Cardiac muscle cell (in vitro differentiated cells and primary cell): ENCODE results near the gene LTN1. TPM values are rescaled to one million over a fixed set of nuclear protein-coding genes. Genes with fewer than 3 reads are reported as not detected.

Source experiments
- DNase-seq, 2 donors: peaks; one replicate each; pipeline versions ENCODE4 v3.0.0 to v3.0.0-alpha.2; 2010 to 2017; ENCODE audit warnings: low read depth in 1 of 2, low spot score in 1 of 2
- H3K27ac ChIP-seq: fragments of 200-600 bp; sonication (generic); 2 replicates; pipeline ENCODE4 v1.5.1; 2016
- H3K27me3 ChIP-seq: fragments of 200-600 bp; sonication (generic); 2 replicates; pipeline ENCODE4 v1.6.0; 2016; ENCODE audit warnings: control low read depth
- H3K36me3 ChIP-seq: fragments of 200-600 bp; sonication (generic); 2 replicates; pipeline ENCODE4 v1.5.1; 2016; ENCODE audit warnings: control low read depth
- H3K4me1 ChIP-seq: fragments of 200-600 bp; sonication (generic); 2 replicates; pipeline ENCODE4 v1.8.1; 2017; ENCODE audit warnings: low read depth, mild to moderate bottlenecking, mixed run types
- H3K4me3 ChIP-seq: fragments of 200-600 bp; sonication (generic); 2 replicates; pipeline ENCODE4 v1.5.1; 2016; ENCODE audit warnings: mild to moderate bottlenecking
- H3K9me3 ChIP-seq: fragments of 200-600 bp; sonication (generic); 2 replicates; pipeline ENCODE4 v1.5.1; 2017; ENCODE audit warnings: low read depth, mild to moderate bottlenecking, control low read depth
- polyA plus RNA-seq: library from polyadenylated mRNA; unstranded; fragments of >200 nt; fragmentation: Nextera tagmentation; extraction: Ambion mirVana; gene quantifications from 2 replicates; pipeline ENCODE4 v1.2.1, GENCODE V29; 2016
- total RNA-seq: library from RNA; depleted of rRNA; stranded (reverse); fragments of >200 nt; gene quantifications from 2 replicates; pipeline ENCODE4 v1.2.3, GENCODE V29; 2016
- TF ChIP-seq, protein P1 (sequence below): IDR thresholded peaks from 2 replicates; pipeline ENCODE4 v1.5.1; 2012; ENCODE audit warnings: low read depth, mild to moderate bottlenecking, low read length

The LTN1 gene
- total and polyA plus RNA-seq, 2 experiments from 2014 or later, result 10.7 to 16.9 TPM

DNA sequence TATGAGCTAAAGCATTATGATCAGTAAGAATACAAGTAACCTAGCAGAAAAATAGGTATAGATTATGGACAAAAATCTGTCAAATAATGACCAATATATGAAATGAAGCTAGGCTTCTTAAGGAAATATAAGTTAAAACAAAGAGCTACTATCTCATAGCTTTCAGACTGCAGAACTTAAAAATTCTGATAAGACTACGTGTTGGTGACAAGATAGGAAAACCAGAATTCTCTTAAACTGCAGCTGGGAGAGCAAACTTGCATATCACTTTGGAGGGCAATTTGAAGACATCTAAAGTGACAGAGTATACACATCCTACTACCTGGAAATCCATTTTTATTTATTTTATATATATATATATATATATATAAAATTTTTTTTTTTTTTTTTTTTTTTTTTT, 65.5 kb downstream of the LTN1 start:
- H3K4me3 ChIP-seq, result no peak overlapping the region
- no peaks in the 10 kb centered on the region for H3K27me3 ChIP-seq
- H3K4me1 ChIP-seq, result no peaks in the 10 kb centered on the region
- H3K36me3 ChIP-seq, result peaks cover 30% of the 10 kb centered on the region
- H3K27ac ChIP-seq, result no peak overlapping the region
- H3K9me3 ChIP-seq, result no peaks in the 10 kb centered on the region
- TF ChIP-seq, protein P1, sequence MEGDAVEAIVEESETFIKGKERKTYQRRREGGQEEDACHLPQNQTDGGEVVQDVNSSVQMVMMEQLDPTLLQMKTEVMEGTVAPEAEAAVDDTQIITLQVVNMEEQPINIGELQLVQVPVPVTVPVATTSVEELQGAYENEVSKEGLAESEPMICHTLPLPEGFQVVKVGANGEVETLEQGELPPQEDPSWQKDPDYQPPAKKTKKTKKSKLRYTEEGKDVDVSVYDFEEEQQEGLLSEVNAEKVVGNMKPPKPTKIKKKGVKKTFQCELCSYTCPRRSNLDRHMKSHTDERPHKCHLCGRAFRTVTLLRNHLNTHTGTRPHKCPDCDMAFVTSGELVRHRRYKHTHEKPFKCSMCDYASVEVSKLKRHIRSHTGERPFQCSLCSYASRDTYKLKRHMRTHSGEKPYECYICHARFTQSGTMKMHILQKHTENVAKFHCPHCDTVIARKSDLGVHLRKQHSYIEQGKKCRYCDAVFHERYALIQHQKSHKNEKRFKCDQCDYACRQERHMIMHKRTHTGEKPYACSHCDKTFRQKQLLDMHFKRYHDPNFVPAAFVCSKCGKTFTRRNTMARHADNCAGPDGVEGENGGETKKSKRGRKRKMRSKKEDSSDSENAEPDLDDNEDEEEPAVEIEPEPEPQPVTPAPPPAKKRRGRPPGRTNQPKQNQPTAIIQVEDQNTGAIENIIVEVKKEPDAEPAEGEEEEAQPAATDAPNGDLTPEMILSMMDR, result no peak
- no peak for DNase-seq

DNA sequence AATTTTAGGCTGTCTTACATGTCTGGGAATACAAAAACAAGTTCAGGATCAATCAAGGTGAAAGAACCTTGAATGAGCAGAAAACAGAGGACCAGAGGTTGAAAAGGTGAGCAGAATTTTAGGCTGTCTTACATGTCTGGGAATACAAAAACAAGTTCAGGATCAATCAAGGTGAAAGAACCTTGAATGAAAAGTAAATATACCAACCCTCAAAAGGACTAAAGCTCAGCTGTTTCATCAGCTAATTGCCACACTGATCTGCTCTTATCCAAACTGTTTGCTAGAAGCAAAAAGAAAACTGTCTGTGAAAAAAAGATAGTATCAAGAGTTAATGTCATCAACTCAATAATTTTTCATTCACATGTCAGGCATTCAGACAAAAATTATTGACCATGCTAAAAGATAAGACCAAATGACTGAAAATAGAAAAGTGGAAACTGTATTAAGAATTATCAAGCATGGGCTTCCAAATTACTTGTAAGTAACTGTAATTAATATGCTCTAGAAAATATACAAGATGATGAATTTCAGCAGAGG, 69.2 kb downstream of the LTN1 start:
- H3K9me3 ChIP-seq, result no peaks in the 10 kb centered on the region
- no peak for DNase-seq
- H3K27me3 ChIP-seq, result no peaks in the 10 kb centered on the region
- no peak overlapping the region for H3K4me3 ChIP-seq
- H3K36me3 ChIP-seq, result peaks cover 8% of the 10 kb centered on the region
- no peaks in the 10 kb centered on the region for H3K4me1 ChIP-seq
- TF ChIP-seq, protein P1, result no peak
- H3K27ac ChIP-seq, result no peak overlapping the region

DNA sequence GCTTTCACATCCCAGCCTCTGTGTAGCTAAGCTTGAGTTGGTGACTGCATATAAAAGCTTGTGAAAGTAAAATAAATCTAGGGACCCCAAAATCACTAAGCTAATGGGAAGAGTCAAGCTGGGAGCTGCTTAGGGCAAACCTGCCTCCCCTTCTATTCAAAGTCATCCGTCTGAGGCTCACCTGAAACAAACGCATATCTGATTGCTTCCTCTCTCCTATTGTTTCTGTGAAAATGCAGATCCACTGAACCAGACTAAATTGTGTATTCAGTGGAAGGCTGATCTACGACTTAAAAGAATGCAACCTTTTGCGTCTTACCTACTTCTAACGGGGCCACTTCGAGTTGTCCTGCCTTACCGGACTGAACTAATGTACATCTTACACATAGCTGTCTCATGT, 70.3 kb downstream of the LTN1 start:
- Histone ChIP-seq H3K4me3 (no peak overlapping the region), H3K36me3 (no peaks in the 10 kb centered on the region), H3K9me3 (no peaks in the 10 kb centered on the region), H3K4me1 (no peaks in the 10 kb centered on the region), H3K27ac (no peak overlapping the region), H3K27me3 (no peaks in the 10 kb centered on the region)
- TF ChIP-seq, protein P1, result no peak
- no peak for DNase-seq

DNA sequence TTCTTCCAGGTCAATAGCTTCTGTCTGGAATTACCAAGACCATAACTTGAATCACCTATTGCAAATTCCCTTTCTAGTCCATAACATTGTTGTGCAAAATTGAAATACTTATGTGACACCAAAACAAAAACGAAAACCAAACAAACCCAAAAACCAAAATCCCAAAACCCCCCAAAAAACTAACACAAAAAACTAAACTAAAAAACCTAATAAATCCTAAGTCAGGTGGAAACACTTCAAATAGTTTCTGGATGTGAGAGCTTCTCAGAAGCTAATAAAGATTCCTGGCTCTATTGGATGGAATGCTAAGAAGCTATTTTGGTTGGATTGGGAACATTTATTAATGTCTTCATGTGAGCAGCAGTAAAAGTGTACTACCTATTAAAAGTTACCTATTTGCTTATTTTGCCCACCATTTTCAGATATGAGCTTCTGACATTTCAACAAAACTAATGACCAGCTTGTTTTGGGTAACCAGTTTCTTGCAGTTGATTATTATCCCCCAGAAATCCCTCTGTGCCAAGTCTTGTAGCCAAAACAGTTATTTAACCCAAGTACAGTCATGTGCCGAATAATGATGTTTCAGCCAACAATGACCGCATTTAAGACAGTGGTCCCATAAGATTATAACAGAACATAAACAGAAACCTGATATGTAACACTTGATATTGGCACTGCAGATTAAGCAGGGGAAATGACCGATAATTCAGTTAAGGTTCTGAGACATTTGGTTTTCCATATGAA, 76.4 kb downstream of the LTN1 start:
- no peak overlapping the region for H3K27ac ChIP-seq
- H3K27me3 ChIP-seq, result no peaks in the 10 kb centered on the region
- no peaks in the 10 kb centered on the region for H3K36me3 ChIP-seq
- H3K4me1 ChIP-seq, result no peaks in the 10 kb centered on the region
- TF ChIP-seq, protein P1, result no peak
- DNase-seq, result no peak
- no peak overlapping the region for H3K4me3 ChIP-seq
- no peaks in the 10 kb centered on the region for H3K9me3 ChIP-seq

DNA sequence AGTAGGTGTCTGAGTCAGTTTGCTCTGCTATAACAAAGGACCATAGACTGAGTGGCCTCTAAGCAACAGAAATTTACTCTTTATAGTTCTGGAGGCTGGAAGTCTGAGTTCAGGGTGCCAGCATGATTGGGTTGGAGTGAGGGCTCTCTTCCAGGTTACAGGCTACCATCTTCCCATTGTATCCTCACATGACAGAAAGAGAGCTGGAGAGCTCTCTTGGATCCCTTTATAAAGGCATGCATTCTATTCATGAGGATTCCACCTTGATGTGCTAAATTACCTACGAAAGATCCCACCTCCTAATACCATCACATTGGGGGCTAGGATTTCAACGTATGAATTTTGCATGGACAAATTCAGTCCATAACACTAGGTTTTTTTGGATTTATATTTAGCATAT, 79.6 kb downstream of the LTN1 start:
- Histone ChIP-seq H3K4me1 (no peaks in the 10 kb centered on the region), H3K4me3 (no peak overlapping the region), H3K27ac (no peak overlapping the region), H3K9me3 (no peaks in the 10 kb centered on the region), H3K36me3 (no peaks in the 10 kb centered on the region), H3K27me3 (no peaks in the 10 kb centered on the region)
- TF ChIP-seq, protein P1, result no peak
- no peak for DNase-seq
